NK-92 treated with Interleukin-12 subunit alpha and Interleukin-12 subunit beta, amount 100 ng/mL, for 24 hours (cell line): ENCODE measurements around the gene HMX1.

Experiments used
- DNase-seq: peaks from one replicate; lab custom pipeline; 2025; lab: John Stamatoyannopoulos, UW

HMX1 gene

DNA sequence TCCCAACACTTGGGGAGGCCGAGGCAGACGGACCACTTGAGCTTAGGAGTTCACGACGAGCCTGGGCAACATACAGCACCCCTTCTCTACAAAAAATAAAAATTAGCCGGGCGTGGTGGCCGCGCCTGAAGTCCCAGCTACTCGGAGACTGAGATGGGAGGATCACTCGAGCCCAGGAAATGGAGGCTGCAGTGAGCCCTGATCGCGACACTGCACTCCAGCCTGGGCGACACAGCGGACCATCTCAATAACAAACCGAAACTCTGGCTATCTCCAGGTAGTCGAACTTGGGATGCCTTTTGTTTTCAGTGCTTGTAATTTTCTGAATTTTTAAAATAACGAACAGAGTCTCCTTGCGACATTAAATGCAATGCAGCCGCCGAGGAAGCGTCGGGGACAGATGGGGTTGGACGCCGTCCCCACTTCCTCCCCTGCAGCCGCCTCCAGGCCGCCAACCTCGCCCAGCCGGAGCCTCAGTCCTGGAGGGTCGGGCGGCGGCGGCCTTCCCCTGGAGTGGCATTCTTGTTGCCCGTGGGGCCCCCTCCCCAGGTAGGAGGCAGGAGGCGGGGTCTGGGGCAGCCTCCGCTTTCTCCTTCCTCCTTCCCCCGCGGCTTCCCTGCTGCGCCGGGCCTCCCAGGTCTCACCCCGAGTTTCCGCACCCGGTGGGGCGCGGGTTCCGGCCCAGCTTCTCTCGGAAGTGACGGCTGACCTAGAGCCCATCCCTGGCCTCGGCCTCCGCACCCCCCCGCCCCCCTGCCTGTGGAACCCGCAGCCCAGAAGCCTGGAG lies 14.6 kb downstream of the HMX1 start:
- DNase-seq: no peak

DNA sequence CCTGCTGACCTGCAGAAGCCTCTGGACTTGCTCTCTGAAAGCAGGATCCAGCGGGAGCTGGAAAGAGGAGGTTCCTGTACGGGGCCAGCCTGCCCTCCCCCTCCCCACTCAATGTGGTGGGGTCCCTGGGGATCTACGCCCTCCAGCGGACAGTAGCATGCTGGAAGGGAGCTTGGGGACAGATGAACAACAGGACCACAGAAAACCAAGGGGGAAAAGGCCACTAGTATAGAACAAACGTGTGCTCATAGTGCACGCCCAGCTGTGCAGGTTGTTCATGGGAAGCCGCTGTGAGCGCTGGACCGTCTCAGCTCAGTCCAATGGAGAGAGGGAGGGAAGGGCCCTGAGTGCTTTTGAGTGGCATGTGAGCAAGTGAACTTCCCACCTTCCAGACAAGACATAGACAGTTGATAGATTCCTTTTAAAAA lies 15.8 kb downstream of the HMX1 start:
- DNase-seq: no peak

DNA sequence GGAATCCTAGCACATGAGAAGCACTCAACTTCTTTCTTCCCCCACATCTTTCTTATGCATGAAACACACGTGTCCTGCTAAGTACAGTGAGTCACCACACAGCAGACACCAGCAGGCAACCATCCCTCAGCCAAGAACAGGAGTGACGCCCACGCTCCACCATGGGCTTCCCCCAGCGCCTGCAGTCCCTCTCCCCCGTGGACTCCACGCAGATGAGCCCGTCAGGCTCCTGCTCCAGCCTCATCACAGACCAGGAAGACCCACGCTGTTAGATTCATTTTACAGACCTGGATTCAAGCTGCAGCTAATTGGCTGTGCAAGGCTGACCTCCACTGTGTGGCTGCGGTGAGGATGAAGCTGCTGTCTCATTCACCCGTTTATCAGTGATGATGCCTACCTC lies 16.7 kb downstream of the HMX1 start:
- DNase-seq: no peak

GRCh38 chr4:8854016-8854415 lies 17.6 kb downstream of the HMX1 start:
- DNase-seq: no peak

- no peak for DNase-seq
Measured at GRCh38 chr4:8853249-8853648, 18.4 kb downstream of the HMX1 start.

DNA sequence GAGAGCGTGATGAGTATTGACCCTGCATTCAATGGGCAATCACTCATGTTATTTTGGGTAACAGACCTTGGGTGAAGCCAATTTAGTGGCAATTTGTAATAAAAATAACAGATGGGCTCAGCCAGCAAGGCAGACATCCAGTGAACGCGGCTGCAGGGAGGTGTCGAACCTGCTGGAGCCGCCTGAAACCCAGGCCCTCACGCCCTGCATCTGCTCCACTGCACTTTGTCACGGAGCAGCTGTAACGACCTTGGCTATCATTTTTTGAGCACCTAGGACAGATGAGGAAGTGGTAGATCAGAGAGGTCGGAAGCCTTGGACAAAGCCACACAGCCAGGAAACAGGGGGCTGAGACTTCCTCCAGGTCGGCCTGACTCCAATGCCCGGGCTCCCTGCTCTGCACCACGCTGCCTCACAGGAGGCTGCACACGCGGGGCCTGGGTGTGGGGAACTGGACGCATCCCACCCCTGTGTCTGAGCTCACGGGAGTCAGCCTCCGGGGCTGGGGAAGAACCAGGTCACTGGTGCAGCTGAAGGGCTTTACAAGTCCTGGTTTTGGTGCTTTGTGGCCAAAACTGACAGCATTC lies 19.4 kb downstream of the HMX1 start:
- no peak for DNase-seq

DNA sequence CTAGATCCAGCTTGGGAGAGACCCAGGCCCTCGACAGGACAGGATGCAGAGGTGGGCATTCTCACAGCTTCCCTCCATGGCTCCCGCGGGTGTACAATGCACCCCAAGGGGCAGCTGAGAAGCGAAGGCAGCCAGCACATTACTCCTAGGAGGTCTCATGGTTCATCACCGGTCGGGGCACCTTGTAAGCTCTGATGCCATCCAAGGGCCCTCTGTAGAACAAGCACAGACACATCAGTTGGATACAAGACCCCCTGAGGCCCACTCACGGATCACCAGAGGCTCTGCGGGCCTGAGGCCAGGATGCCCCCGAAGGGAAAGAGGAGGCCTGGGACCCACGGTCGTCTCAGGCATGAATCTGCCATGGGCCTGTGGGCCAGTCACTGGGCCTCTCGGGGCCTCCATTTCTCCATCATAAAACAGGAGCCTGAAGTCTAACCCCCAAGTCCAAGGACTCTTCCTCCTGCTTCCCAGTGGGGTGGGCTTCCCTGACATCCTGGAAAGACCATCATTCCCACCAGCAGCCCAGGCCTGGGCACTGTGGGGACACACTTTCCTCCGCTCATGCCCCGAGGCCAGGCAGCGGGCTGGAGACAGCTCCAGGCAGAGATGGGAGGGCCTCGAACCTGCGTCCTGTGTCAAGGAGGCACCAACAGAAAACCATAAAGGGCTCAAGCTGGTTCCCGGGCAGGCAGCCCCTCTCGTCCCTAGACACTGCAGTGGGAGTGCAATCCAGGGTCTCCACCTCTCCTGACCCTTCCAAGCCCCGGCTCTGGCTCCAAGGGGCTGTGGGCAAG lies 20.1 kb downstream of the HMX1 start:
- DNase-seq: no peak

DNA sequence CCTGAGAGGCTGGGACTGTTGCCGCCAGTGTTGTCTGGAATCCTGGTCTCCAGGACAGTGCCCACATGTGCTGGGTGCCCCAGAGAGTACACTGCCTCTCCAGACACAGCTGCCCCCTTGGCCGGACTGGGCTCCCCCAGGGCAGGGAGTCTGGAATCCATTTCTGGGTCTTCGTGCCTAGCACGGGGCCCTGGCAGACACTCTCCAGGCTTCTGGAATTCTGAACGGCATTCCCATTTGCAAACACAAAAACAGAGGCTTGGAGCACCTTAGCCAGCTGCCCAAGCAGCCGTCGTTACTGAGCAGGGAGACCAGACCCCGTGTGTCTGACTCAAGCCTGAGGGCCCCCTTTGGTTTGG lies 20.8 kb downstream of the HMX1 start:
- DNase-seq: no peak

- DNase-seq: no peak
Measured at GRCh38 chr4:8850074-8850829, 21.4 kb downstream of the HMX1 start.

DNA sequence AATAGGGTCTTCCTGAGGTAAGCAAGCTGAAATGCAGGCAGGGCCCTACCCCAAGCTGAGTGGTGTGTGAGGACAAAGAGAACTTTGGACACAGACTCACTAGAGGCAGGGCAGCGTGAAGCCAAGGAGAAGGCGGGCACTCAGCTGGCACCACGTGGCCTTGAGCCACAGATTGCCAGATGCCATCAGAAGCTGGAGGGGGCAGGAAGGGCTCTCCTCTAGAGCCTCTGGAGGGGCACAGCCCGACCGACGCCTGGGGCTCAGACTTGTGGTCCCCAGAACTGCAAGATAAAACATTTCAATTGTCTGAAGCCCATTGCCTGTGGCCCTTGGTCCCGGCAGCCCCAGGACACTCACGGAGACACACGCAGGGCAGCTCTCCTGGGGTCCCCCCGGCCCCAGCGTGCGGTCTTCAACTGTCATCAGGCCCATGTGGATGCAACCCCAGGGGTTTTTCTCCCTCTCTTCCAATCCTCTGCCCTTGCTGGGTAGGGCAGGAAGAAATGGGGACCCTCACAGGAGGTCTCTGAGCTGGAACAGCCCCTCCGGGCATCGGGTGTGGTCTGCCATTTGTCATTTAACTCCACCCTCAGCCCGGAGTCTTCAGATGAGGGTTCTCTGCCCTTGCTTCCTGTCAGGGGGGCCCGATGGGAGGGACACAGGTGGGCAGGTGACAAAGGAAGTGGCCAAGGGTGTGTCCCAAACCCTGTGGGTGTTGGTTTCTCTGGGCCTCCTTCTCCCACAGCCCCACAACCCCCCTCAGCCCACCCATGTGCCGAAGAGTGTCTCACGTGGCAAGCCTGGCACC lies 22.2 kb downstream of the HMX1 start:
- no peak for DNase-seq

DNA sequence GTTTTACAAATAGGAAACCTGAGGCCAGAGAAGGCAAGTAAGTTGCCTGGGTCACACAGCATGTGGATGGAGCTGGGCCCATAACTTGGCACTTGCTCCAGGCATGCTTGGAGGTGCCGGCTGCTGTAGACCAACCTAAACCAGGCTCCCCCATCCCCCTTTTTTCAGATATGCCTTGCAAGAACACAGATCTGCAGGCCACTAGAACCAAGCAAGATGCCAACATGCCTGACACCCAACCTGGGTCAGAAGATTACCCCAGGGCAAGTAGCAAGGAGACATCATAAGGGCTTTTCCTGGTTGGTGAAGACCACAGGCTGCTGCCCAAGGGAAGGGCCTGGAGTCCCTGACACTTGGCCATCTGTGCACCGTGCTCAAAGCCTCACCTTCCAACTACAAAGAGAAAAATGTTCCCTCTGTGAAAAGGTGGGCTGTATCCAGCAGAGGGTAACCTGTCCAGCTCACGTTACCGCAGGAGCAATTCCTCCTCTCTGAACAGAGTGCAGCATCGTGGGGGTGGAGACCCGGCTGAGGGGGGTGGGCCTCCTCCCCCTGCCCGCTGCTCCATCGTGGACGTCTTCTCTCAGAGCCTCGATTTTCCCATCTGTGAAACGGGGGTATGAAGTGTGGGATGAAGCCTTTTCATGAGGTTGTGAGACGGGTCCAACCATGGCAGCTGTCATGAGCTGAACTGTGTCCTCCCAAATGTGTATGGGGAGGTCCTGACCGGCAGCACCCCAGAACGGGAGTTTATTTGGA lies 23.0 kb downstream of the HMX1 start:
- no peak for DNase-seq

DNA sequence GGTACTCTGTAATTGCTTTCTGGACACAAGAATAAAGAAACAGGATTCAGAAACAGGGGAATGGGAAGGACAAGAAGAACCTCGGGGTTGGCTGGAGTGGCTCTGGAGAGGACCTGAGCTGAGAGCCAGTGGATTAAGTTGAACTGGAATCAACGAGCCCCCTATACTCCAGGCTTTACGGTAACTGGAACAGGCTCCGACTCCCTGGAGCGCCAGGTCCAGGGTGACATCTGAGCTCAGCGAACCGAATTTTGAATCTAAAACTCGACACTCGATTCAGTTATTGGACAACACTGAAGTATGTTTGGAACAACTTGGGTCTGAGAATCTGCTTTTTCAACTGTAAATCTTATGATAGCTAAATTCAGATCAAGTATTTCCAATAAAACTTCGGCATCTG lies 23.9 kb downstream of the HMX1 start:
- no peak for DNase-seq

GRCh38 chr4:8847331-8847730 lies 24.3 kb downstream of the HMX1 start:
- DNase-seq: no peak

GRCh38 chr4:8846826-8847225 lies 24.8 kb downstream of the HMX1 start:
- no peak for DNase-seq

DNA sequence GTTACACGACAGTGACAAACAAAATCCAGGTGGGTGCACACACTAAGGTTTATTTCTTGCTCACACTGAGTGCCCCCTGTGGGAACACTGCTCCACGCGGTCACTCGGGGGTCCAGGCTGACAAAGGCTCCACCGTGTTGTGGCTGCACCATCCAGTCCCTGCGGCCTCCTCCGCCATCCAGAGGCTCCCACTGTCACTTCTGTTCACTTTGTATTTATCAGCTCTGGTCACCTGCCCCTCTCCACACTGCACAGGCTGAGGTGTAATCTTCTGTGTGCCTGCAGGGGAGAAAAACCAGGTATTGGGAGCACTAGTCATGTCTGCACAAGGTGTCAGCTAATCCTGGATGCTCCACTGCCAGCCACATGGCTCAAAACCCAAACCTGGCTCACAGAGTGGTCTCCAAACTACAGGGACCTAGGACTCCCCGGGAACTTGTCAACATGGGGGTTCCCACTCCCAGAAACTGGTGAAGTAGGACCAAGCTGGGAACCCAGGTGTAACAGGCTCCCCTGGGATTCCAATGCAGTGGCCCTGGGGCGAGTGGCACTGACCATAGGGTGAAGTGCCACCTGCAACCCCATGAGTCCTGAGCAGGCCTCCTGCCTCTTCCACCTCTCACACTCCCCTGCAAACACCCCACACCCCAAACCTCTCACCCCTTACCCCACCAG lies 25.5 kb downstream of the HMX1 start:
- DNase-seq: no peak

GRCh38 chr4:8844976-8845690 lies 26.5 kb downstream of the HMX1 start:
- DNase-seq: no peak

DNA sequence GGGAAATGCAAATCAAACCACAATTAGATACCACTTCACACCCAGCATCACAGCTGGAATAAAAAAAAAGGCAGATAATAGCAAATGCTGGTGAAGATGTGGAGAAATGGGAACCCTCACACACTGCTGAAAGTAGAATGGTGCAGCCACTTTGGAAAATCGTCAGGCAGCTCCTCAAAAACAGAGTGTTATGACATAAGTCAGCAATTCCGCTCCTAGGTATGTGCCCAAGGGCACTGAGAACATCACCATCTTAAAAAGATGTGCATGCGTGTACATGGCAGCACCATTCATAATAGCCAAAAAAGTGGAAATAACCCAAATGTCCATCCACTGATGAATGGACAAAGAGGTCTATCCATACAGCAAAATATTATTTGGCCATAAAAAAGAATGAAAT lies 28.0 kb downstream of the HMX1 start:
- no peak for DNase-seq

DNA sequence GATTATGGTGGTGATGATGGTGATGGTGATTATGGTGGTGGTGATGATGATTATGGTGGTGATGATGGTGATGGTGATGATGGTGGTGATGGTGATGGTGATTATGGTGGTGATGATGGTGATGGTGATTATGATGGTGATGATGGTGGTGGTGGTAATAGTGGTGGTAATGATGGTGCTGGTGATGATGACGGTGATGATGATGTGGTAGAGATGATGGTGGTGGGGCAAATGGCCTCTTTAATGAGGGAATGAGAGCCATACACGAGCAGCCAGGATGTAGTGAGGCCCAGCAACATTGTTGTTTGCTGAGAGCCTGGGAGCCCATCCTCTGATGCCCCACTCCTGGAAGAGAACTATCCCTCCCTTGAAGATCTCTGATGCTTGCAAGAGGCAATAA lies 29.0 kb downstream of the HMX1 start:
- no peak for DNase-seq

DNA sequence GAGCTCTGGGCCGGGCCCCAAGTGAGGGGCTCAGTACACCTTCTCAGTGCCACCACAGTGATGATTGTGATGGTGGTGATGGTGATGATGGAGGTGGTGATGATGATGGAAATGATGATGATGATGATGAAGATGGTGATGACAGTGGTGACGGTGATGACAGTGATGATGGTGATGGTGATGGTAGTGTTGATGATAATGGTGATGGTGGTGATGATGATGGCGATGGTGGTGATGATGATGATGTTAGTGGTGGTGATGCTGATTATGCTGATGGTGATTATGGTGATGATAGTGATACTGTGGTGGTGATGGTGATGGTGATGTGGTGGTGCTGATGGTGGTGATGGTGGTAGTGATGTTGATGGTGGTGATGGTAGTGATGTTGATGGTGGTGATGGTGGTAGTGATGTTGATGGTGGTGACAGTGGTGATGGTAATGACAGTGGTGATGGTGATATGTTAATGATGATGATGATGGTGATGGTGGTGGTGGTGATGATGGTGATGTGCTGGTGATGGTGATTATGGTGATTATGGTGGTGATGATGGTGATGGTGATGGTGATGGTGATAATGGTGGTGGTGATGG lies 29.9 kb downstream of the HMX1 start:
- no peak for DNase-seq
